Measurements from ENCODE around the gene ACTR3C.
"Not testable (repeated sequence)": the region's sequence is repeated elsewhere in the genome, so short reads cannot be mapped to it uniquely, and the experiment has no call there.

Gene ACTR3C

GRCh38 chr7:150278383-150278782 lies 45.0 kb downstream of the ACTR3C start:
- not testable (repeated sequence) for DNase-seq

GRCh38 chr7:150276132-150276695 lies 47.1 kb downstream of the ACTR3C start:
- peak in 1 of 2 experiments; percentile 1 for DNase-seq

- not testable (repeated sequence) for DNase-seq
Observed at GRCh38 chr7:150271898-150272297, 51.4 kb downstream of the ACTR3C start.

- DNase-seq: not testable (repeated sequence)
Observed at GRCh38 chr7:150270101-150270824, 53.1 kb downstream of the ACTR3C start.

- not testable (repeated sequence) for DNase-seq
Observed at GRCh38 chr7:150268798-150269197, 54.5 kb downstream of the ACTR3C start.

GRCh38 chr7:150268287-150268686 lies 55.1 kb downstream of the ACTR3C start:
- DNase-seq: not testable (repeated sequence)

GRCh38 chr7:150266953-150267665 lies 56.2 kb downstream of the ACTR3C start:
- DNase-seq: not testable (repeated sequence)

- DNase-seq: not testable (repeated sequence)
Observed at GRCh38 chr7:150262656-150263055, 60.7 kb downstream of the ACTR3C start.

GRCh38 chr7:150247745-150248144 lies 75.6 kb downstream of the ACTR3C start:
- DNase-seq: not testable (repeated sequence)

- not testable (repeated sequence) for DNase-seq
Observed at GRCh38 chr7:150245208-150245607, 78.1 kb downstream of the ACTR3C start.

GRCh38 chr7:150242935-150243334 lies 80.4 kb downstream of the ACTR3C start:
- not testable (repeated sequence) for DNase-seq

GRCh38 chr7:150225444-150225843 lies 97.9 kb downstream of the ACTR3C start:
- not testable (repeated sequence) for DNase-seq

GRCh38 chr7:150222083-150222972 lies 101.0 kb downstream of the ACTR3C start:
- DNase-seq: not testable (repeated sequence)

- peak in 1 of 2 experiments; percentile 11 for DNase-seq
Observed at GRCh38 chr7:150220673-150221181, 102.6 kb downstream of the ACTR3C start.

GRCh38 chr7:150219941-150220658 lies 103.2 kb downstream of the ACTR3C start:
- not testable (repeated sequence) for DNase-seq

- not testable (repeated sequence) for DNase-seq
Observed at GRCh38 chr7:150206848-150207247, 116.5 kb downstream of the ACTR3C start.

- DNase-seq: not testable (repeated sequence)
Observed at GRCh38 chr7:150205866-150206265, 117.5 kb downstream of the ACTR3C start.

- DNase-seq: not testable (repeated sequence)
Observed at GRCh38 chr7:150204577-150204976, 118.8 kb downstream of the ACTR3C start.

GRCh38 chr7:150202894-150203293 lies 120.5 kb downstream of the ACTR3C start:
- DNase-seq: not testable (repeated sequence)

Measured in cerebellar nuclear complex (tissue), 1 donor.